CD4-positive, alpha-beta memory T cell (primary cell): ENCODE data around the gene MBL2. TPM values are rescaled to one million over a fixed set of nuclear protein-coding genes. Genes with fewer than 3 reads are reported as not detected.

Experiments
- CTCF ChIA-PET: fragments of 350-600 bp; sonication (Branson Sonifier 250); formaldehyde crosslinking; loops from one replicate; lab custom pipeline; 2021; ENCODE audit warnings: inconsistent platforms; ENCODE audit not compliant: partially characterized antibody; lab: Charles Lee
- POLR2A ChIA-PET: fragments of 350-600 bp; sonication (Branson Sonifier 250); formaldehyde crosslinking; loops from one replicate; lab custom pipeline; 2021; ENCODE audit not compliant: partially characterized antibody; lab: Charles Lee
- DNase-seq, 5 donors: peaks; one replicate each; pipeline versions ENCODE4 v3.0.0 to v3.0.0-alpha.2; 2020 to 2022; ENCODE audit warnings: mixed read lengths in 1 of 5
- H3K27ac ChIP-seq: one replicate; pipeline ENCODE4 v1.7.0; 2013; ENCODE audit warnings: low read depth, low read length
- H3K27me3 ChIP-seq: 2 replicates; pipeline ENCODE4 v1.7.0; 2013; ENCODE audit warnings: mild to moderate bottlenecking, low read length, moderate library complexity; ENCODE audit not compliant: insufficient read depth
- H3K36me3 ChIP-seq: 2 replicates; pipeline ENCODE4 v1.7.0; 2013; ENCODE audit warnings: mild to moderate bottlenecking, low read length, moderate library complexity; ENCODE audit not compliant: insufficient read depth
- H3K4me1 ChIP-seq: 2 replicates; pipeline ENCODE4 v1.7.0; 2013; ENCODE audit warnings: mild to moderate bottlenecking, low read length, moderate library complexity; ENCODE audit not compliant: insufficient read depth
- H3K4me3 ChIP-seq, 2 donors: one replicate each; pipeline ENCODE4 v1.7.0; 2013; ENCODE audit warnings: low read length in 2 of 2, mild to moderate bottlenecking in 1 of 2
- H3K9me3 ChIP-seq, 2 donors: one replicate each; pipeline ENCODE4 v1.7.0; 2013; ENCODE audit warnings: low read length in 2 of 2, control low read depth in 1 of 2; ENCODE audit not compliant: control insufficient read depth in 1 of 2
- H3K27ac Mint-ChIP-seq, 7 donors: one replicate each; pipeline ENCODE4 v1.8.0; 2020 to 2021; ENCODE audit warnings: mixed read lengths in 7 of 7, mild to moderate bottlenecking in 6 of 7, inconsistent platforms in 3 of 7, moderate library complexity in 3 of 7
- H3K27me3 Mint-ChIP-seq, 2 donors: one replicate each; pipeline ENCODE4 v1.8.0; 2020 to 2021; ENCODE audit warnings: mixed read lengths in 2 of 2
- H3K36me3 Mint-ChIP-seq, 2 donors: one replicate each; pipeline ENCODE4 v1.8.0; 2020 to 2021; ENCODE audit warnings: mixed read lengths in 2 of 2, inconsistent platforms in 1 of 2, mild to moderate bottlenecking in 1 of 2
- H3K4me1 Mint-ChIP-seq, 4 donors: one replicate each; pipeline ENCODE4 v1.8.0; 2020 to 2021; ENCODE audit warnings: mixed read lengths in 4 of 4, mild to moderate bottlenecking in 1 of 4
- H3K4me3 Mint-ChIP-seq, 8 donors: one replicate each; pipeline ENCODE4 v1.8.0; 2020 to 2021; ENCODE audit warnings: mixed read lengths in 8 of 8, mild to moderate bottlenecking in 7 of 8, moderate library complexity in 6 of 8, inconsistent platforms in 3 of 8
- H3K9me3 Mint-ChIP-seq, 8 donors: one replicate each; pipeline ENCODE4 v1.8.0; 2020 to 2021; ENCODE audit warnings: mixed read lengths in 8 of 8, mild to moderate bottlenecking in 5 of 8, inconsistent platforms in 3 of 8, moderate library complexity in 1 of 8
- intact Hi-C: fragments of 100-400 bp; cut with micrococcal nuclease; formaldehyde crosslinking; loops from one replicate; pipeline ENCODE4 v1.15.1; 2023
- polyA plus RNA-seq, 2 donors: library from polyadenylated mRNA; unstranded; fragments of 300-500 nt; fragmentation: Illumina TruSeq; gene quantifications; one replicate each; pipeline ENCODE4 v1.2.3, GENCODE V29; 2021
- total RNA-seq, 2 experiments: library from RNA; stranded (reverse); gene quantifications; one replicate each; pipeline ENCODE4 v1.2.3, GENCODE V29; 2021

Gene MBL2
- total and polyA plus RNA-seq, 4 experiments from 2014 or later: not detected

DNA sequence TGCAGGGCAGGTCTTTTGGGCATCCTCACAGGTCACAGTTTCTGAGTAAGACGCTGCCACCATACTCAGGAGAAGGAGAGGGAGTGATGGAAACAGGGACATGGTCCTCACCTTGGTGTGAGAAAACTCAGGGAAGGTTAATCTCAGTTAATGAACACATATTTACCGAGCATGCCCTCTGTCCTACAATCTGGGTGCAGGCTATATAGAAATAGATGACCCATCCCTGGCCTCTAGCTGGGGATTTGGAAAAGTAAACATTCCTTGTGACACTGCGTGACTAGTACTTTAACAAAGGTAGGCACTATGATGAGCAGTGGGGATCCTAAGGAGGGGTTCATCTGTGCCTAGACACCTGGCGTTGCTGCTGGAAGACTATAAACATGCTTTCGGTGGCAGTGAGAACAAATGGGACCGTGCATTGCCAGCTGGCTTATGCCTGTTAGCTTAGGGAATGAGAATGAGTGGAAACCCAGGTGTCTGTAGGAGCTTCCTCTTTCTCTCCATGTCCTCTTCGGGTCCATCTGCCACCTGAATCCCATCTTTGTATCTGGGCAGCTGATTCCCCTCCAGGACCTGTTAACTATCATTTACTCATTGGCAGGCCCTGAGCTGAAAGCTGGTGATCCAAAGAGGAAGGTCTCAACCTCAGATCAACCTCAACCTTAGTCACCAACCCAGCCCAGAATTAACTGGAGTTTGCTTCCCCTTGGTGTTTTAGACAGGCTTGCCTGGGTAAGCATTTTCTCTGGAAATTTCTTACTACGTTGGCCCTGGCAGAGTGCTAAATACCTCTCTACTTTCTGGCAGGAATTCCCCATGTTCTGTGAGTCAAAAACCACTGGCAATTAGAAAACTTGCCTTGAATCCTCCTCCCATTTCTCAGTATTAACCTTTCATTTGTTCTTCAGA is 794 bp downstream of the MBL2 start:
- Mint-ChIP-seq H3K4me1 (no peaks in the 10 kb centered on the region), H3K4me3 (no peak overlapping the region), H3K36me3 (no peaks in the 10 kb centered on the region), H3K27me3 (no peaks in the 10 kb centered on the region), H3K9me3 (peaks cover 0 to 11% (median 2%) of the 10 kb centered on the region in 8 donors), H3K27ac (no peak overlapping the region)
- H3K36me3 ChIP-seq: no peaks in the 10 kb centered on the region
- no peak overlapping the region for H3K27ac ChIP-seq
- POLR2A ChIA-PET: no interaction called here
- no peak overlapping the region for H3K4me3 ChIP-seq
- intact Hi-C loops: no loop called here
- DNase-seq: no peak
- H3K4me1 ChIP-seq: no peaks in the 10 kb centered on the region
- H3K27me3 ChIP-seq: no peaks in the 10 kb centered on the region
- CTCF ChIA-PET: no interaction called here
- H3K9me3 ChIP-seq: no peaks in the 10 kb centered on the region

GRCh38 chr10:52770904-52771303 is 1.7 kb downstream of the MBL2 start:
- Histone ChIP-seq H3K4me3 (no peak overlapping the region), H3K4me1 (no peaks in the 10 kb centered on the region), H3K36me3 (no peaks in the 10 kb centered on the region), H3K9me3 (no peaks in the 10 kb centered on the region), H3K27ac (no peak overlapping the region), H3K27me3 (no peaks in the 10 kb centered on the region)
- no peak overlapping the region for H3K4me3 Mint-ChIP-seq
- no peaks in the 10 kb centered on the region for H3K4me1 Mint-ChIP-seq
- no peaks in the 10 kb centered on the region for H3K36me3 Mint-ChIP-seq
- H3K27ac Mint-ChIP-seq: peak overlapping the region in 1 of 7 donors; percentile 44
- CTCF ChIA-PET: no interaction called here
- no peak for DNase-seq
- peaks cover 0 to 7% (median 2%) of the 10 kb centered on the region in 8 donors for H3K9me3 Mint-ChIP-seq
- intact Hi-C loops: no loop called here
- POLR2A ChIA-PET: no interaction called here
- H3K27me3 Mint-ChIP-seq: no peaks in the 10 kb centered on the region

- no peaks in the 10 kb centered on the region for H3K27me3 Mint-ChIP-seq
- ChIA-PET POLR2A (no interaction called here), CTCF (no interaction called here)
- H3K27ac Mint-ChIP-seq: no peak overlapping the region
- H3K9me3 Mint-ChIP-seq: peaks cover 0 to 5% (median under 1%) of the 10 kb centered on the region in 8 donors
- intact Hi-C loops: no loop called here
- H3K27me3 ChIP-seq: no peaks in the 10 kb centered on the region
- no peaks in the 10 kb centered on the region for H3K4me1 Mint-ChIP-seq
- no peaks in the 10 kb centered on the region for H3K9me3 ChIP-seq
- H3K36me3 ChIP-seq: no peaks in the 10 kb centered on the region
- no peaks in the 10 kb centered on the region for H3K36me3 Mint-ChIP-seq
- DNase-seq: no peak
- H3K27ac ChIP-seq: no peak overlapping the region
- H3K4me3 ChIP-seq: no peak overlapping the region
- no peaks in the 10 kb centered on the region for H3K4me1 ChIP-seq
- no peak overlapping the region for H3K4me3 Mint-ChIP-seq
Measured at GRCh38 chr10:52769966-52770365, 2.6 kb downstream of the MBL2 start.

DNA sequence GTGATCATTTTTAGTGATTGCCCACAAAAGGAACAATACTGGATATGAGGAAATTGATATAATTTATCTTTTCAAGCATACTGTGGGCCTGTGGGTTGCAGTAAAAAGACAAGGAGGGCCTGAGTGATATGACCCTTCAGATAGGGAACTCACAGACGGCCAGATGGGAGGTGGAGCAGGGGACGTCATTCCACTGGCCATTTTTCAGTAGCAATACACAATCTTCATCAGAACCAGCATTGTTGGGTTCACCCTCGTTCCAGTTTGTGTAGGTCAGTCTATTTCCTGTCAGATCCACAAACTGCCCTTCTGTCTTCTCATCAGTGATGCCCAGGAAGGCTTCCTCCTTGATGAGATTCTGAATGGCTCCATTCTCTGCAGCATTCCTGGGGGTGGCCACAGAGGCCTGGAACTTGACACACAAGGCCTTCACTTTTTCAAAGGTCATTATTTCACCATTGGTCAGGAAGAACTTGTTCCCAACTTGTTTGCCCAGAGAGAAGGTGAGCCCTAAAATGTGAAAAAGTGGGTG is 4.5 kb downstream of the MBL2 start:
- POLR2A ChIA-PET: no interaction called here

DNA sequence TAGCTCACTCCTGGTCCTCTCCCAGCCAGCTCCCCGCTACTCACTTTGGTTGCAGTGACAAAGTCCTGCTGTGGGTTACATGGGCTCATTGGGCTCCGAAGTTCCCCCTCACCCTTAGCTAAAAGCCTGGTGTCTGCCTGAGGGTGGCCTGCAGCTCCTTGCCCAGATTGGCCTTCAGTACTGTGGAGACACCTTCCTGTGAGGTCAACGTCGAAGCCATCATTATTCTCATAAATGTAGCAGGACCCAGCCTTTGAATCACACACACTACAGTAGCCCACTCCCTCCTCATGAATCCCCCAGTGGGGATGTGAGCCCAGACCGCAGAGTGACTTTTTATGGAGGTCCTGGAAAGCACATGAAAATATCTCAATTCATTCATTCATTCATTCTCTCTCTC is 10.5 kb downstream of the MBL2 start:
- peaks cover 0 to 9% (median 3%) of the 10 kb centered on the region in 8 donors for H3K9me3 Mint-ChIP-seq
- H3K4me3 Mint-ChIP-seq: no peak overlapping the region
- DNase-seq: no peak
- CTCF ChIA-PET: no interaction called here
- intact Hi-C loops: no loop called here
- POLR2A ChIA-PET: no interaction called here
- Histone ChIP-seq H3K36me3 (no peaks in the 10 kb centered on the region), H3K27ac (no peak overlapping the region), H3K9me3 (no peaks in the 10 kb centered on the region), H3K27me3 (no peaks in the 10 kb centered on the region), H3K4me3 (no peak overlapping the region), H3K4me1 (no peaks in the 10 kb centered on the region)
- H3K36me3 Mint-ChIP-seq: peaks cover 0 to 3% of the 10 kb centered on the region in 2 donors
- H3K4me1 Mint-ChIP-seq: no peaks in the 10 kb centered on the region
- no peaks in the 10 kb centered on the region for H3K27me3 Mint-ChIP-seq
- no peak overlapping the region for H3K27ac Mint-ChIP-seq

More for the DNA sequence above, 4.5 kb downstream of the MBL2 start:
- no peaks in the 10 kb centered on the region for H3K27me3 ChIP-seq
- H3K4me1 ChIP-seq: no peaks in the 10 kb centered on the region
- no peaks in the 10 kb centered on the region for H3K9me3 ChIP-seq
- CTCF ChIA-PET: no interaction called here
- intact Hi-C loops: no loop called here
- Mint-ChIP-seq H3K27me3 (no peaks in the 10 kb centered on the region), H3K4me3 (no peak overlapping the region), H3K36me3 (no peaks in the 10 kb centered on the region), H3K9me3 (peaks cover 0 to 2% (median 0%) of the 10 kb centered on the region in 8 donors), H3K4me1 (no peaks in the 10 kb centered on the region), H3K27ac (no peak overlapping the region)
- no peaks in the 10 kb centered on the region for H3K36me3 ChIP-seq
- H3K27ac ChIP-seq: no peak overlapping the region
- DNase-seq: no peak
- no peak overlapping the region for H3K4me3 ChIP-seq

GRCh38 chr10:52759154-52759553 is 13.4 kb downstream of the MBL2 start:
- Histone ChIP-seq H3K36me3 (no peaks in the 10 kb centered on the region), H3K27me3 (no peaks in the 10 kb centered on the region), H3K4me3 (no peak overlapping the region), H3K4me1 (no peaks in the 10 kb centered on the region), H3K27ac (no peak overlapping the region), H3K9me3 (no peaks in the 10 kb centered on the region)
- intact Hi-C loops: no loop called here
- H3K36me3 Mint-ChIP-seq: peaks cover 0 to 3% of the 10 kb centered on the region in 2 donors
- no peak for DNase-seq
- no peak overlapping the region for H3K27ac Mint-ChIP-seq
- POLR2A ChIA-PET: no interaction called here
- no peak overlapping the region for H3K4me3 Mint-ChIP-seq
- no peaks in the 10 kb centered on the region for H3K27me3 Mint-ChIP-seq
- CTCF ChIA-PET: no interaction called here
- peaks cover 0 to 14% (median 4%) of the 10 kb centered on the region in 8 donors for H3K9me3 Mint-ChIP-seq
- H3K4me1 Mint-ChIP-seq: no peaks in the 10 kb centered on the region

GRCh38 chr10:52758406-52758805 is 14.2 kb downstream of the MBL2 start:
- H3K27me3 Mint-ChIP-seq: no peaks in the 10 kb centered on the region
- no peaks in the 10 kb centered on the region for H3K27me3 ChIP-seq
- no peak for DNase-seq
- peaks cover 0 to 3% of the 10 kb centered on the region in 2 donors for H3K36me3 Mint-ChIP-seq
- no peaks in the 10 kb centered on the region for H3K36me3 ChIP-seq
- intact Hi-C loops: no loop called here
- no peak overlapping the region for H3K4me3 Mint-ChIP-seq
- POLR2A ChIA-PET: no interaction called here
- CTCF ChIA-PET: no interaction called here
- no peaks in the 10 kb centered on the region for H3K4me1 ChIP-seq
- H3K4me1 Mint-ChIP-seq: no peaks in the 10 kb centered on the region
- no peak overlapping the region for H3K27ac Mint-ChIP-seq
- H3K4me3 ChIP-seq: no peak overlapping the region
- H3K27ac ChIP-seq: no peak overlapping the region
- H3K9me3 ChIP-seq: no peaks in the 10 kb centered on the region
- H3K9me3 Mint-ChIP-seq: peaks cover 2 to 14% (median 4%) of the 10 kb centered on the region in 8 donors
